A549 (cell line): ENCODE data around the gene PROX1. TPM values are rescaled to one million over a fixed set of nuclear protein-coding genes. Genes with fewer than 3 reads are reported as not detected.

Source experiments
- ATAC-seq, 2 experiments: fragments of 200-7000 bp in 1 of 2; fragments of >200 bp in 1 of 2; cut with Nextera tagmentation in 1 of 2; cut with Tn5 transposase in 1 of 2; 3 replicates each; pipeline versions ENCODE4 v1.8.0 to v1.9.1; 2018 to 2020; ENCODE audit warnings: mild to moderate bottlenecking in 1 of 2, moderate library complexity in 1 of 2
- CTCF ChIA-PET: fragments of 300-600 bp; sonication (Branson Sonifier 250); formaldehyde crosslinking; extraction: SDS; loops from one replicate; lab custom pipeline; 2021; ENCODE audit warnings: antibody characterized with exemption, inconsistent platforms; lab: Yijun Ruan, JAX
- POLR2A ChIA-PET: fragments of 350-600 bp; formaldehyde crosslinking; extraction: SDS; loops from one replicate; lab custom pipeline; 2021; ENCODE audit warnings: antibody characterized with exemption, inconsistent platforms; lab: Yijun Ruan, JAX
- DNase-seq, 2 experiments: peaks; one replicate each; pipeline versions ENCODE4 v3.0.0 to v3.0.0-alpha.2; 2011 to 2016; ENCODE audit warnings: low read depth in 1 of 2, low spot score in 1 of 2
- FAIRE-seq: peaks from 2 replicates; lab custom pipeline; 2011; peaks lifted over from hg19 to GRCh38; lab: Jason Lieb, UNC
- H3K27ac ChIP-seq, 2 experiments: fragments of >200 bp; sonication (Bioruptor Twin); formaldehyde crosslinking; 3 replicates each; pipeline ENCODE4 v1.5.1; 2016 to 2017
- H3K4me1 ChIP-seq: fragments of >200 bp; sonication (Bioruptor Twin); formaldehyde crosslinking; 3 replicates; pipeline ENCODE4 v1.6.1; 2016
- H3K4me2 ChIP-seq: fragments of >200 bp; sonication (Bioruptor Twin); formaldehyde crosslinking; 3 replicates; pipeline ENCODE4 v1.6.1; 2016
- H3K4me3 ChIP-seq: fragments of >200 bp; sonication (Bioruptor Twin); formaldehyde crosslinking; 3 replicates; pipeline ENCODE4 v1.5.1; 2016
- H3K9me3 ChIP-seq: fragments of >200 bp; sonication (Bioruptor Twin); formaldehyde crosslinking; 3 replicates; pipeline ENCODE4 v1.6.1; 2016
- CBX8 ChIP-seq: fragments of 200-600 bp; sonication (generic); IDR thresholded peaks from 2 replicates; pipeline ENCODE4 v1.6.1; 2016
- CEBPB ChIP-seq, 2 experiments: fragments of >200 bp in 1 of 2; sonication (Bioruptor Twin) in 1 of 2; formaldehyde crosslinking in 1 of 2; IDR thresholded peaks; 2 replicates each; pipeline ENCODE4 v1.6.1; 2012 to 2016
- E2F6 ChIP-seq: IDR thresholded peaks from 2 replicates; pipeline ENCODE4 v1.6.1; 2012; ENCODE audit warnings: low read depth, borderline replicate concordance
- EHF ChIP-seq: fragments of 250-450 bp; sonication (Bioruptor Pico); IDR thresholded peaks from 2 replicates; pipeline ENCODE4 v1.5.0; 2020; ENCODE audit warnings: mild to moderate bottlenecking
- ELK1 ChIP-seq: fragments of 150-350 bp; IDR thresholded peaks from 2 replicates; pipeline ENCODE4 v1.6.1; 2014; ENCODE audit warnings: low read depth, mild to moderate bottlenecking, low read length
- EP300 ChIP-seq, 2 experiments: fragments of >200 bp; sonication (Bioruptor Twin); formaldehyde crosslinking; IDR thresholded peaks; 2 replicates in 1 of 2; 3 replicates in 1 of 2; pipeline ENCODE4 v1.6.1; 2016 to 2017
- ESRRA ChIP-seq: fragments of 150-350 bp; IDR thresholded peaks from 2 replicates; pipeline ENCODE4 v1.6.1; 2014; ENCODE audit warnings: mild to moderate bottlenecking, low read length, borderline replicate concordance
- FOSB ChIP-seq: fragments of 250-450 bp; sonication (Bioruptor Pico); IDR thresholded peaks from 2 replicates; pipeline ENCODE4 v1.5.0; 2020; ENCODE audit warnings: mild to moderate bottlenecking, moderate library complexity
- GATA3 ChIP-seq: IDR thresholded peaks from 2 replicates; pipeline ENCODE4 v1.6.1; 2012; ENCODE audit warnings: borderline replicate concordance
- HES2 ChIP-seq: fragments of >200 bp; sonication (Bioruptor Twin); formaldehyde crosslinking; IDR thresholded peaks from 2 replicates; pipeline ENCODE4 v1.6.1; 2016
- HMGXB4 ChIP-seq: fragments of 250-450 bp; sonication (Bioruptor Pico); IDR thresholded peaks from 2 replicates; pipeline ENCODE4 v1.5.0; 2021; ENCODE audit warnings: mild to moderate bottlenecking, moderate library complexity, borderline replicate concordance
- JUNB ChIP-seq: fragments of >200 bp; sonication (Bioruptor Twin); formaldehyde crosslinking; IDR thresholded peaks from 2 replicates; pipeline ENCODE4 v1.6.1; 2016
- KDM1A ChIP-seq: fragments of 200-600 bp; sonication (generic); IDR thresholded peaks from 2 replicates; pipeline ENCODE4 v1.6.1; 2016; ENCODE audit warnings: low read depth, mild to moderate bottlenecking
- KDM5A ChIP-seq: fragments of 200-600 bp; sonication (generic); IDR thresholded peaks from 2 replicates; pipeline ENCODE4 v1.6.1; 2016; ENCODE audit warnings: antibody characterized with exemption, mild to moderate bottlenecking
- MAX ChIP-seq: IDR thresholded peaks from 2 replicates; pipeline ENCODE4 v1.6.1; 2012
- NPAS2 ChIP-seq: fragments of 250-450 bp; sonication (Bioruptor Pico); IDR thresholded peaks from 2 replicates; pipeline ENCODE4 v1.8.0; 2022; ENCODE audit warnings: mild to moderate bottlenecking, moderate library complexity, borderline replicate concordance
- POLR2A ChIP-seq: IDR thresholded peaks from 2 replicates; pipeline ENCODE4 v1.6.1; 2012; ENCODE audit warnings: mild to moderate bottlenecking, low read length
- RCOR1 ChIP-seq: fragments of 150-350 bp; IDR thresholded peaks from 2 replicates; pipeline ENCODE4 v1.6.1; 2014; ENCODE audit warnings: antibody characterized with exemption, low read length, low read depth
- RFX5 ChIP-seq: fragments of 450-650 bp; IDR thresholded peaks from 2 replicates; pipeline ENCODE4 v1.7.1; 2014; ENCODE audit warnings: antibody characterized with exemption, mild to moderate bottlenecking, moderate library complexity
- SREBF2 ChIP-seq: fragments of 450-650 bp; IDR thresholded peaks from 2 replicates; pipeline ENCODE4 v1.6.1; 2014; ENCODE audit warnings: mild to moderate bottlenecking, moderate library complexity
- USF2 ChIP-seq: fragments of 450-650 bp; IDR thresholded peaks from 2 replicates; pipeline ENCODE4 v1.6.1; 2014; ENCODE audit warnings: antibody characterized with exemption
- ZC3H11A ChIP-seq: fragments of 450-650 bp; IDR thresholded peaks from 2 replicates; pipeline ENCODE4 v1.6.1; 2014; ENCODE audit warnings: antibody characterized with exemption, mild to moderate bottlenecking
- ZFP36 ChIP-seq: fragments of 450-650 bp; IDR thresholded peaks from 2 replicates; pipeline ENCODE4 v1.6.1; 2014; ENCODE audit warnings: borderline replicate concordance; ENCODE audit not compliant: partially characterized antibody
- ZNF302 ChIP-seq: fragments of 250-450 bp; sonication (Bioruptor Pico); IDR thresholded peaks from 2 replicates; pipeline ENCODE4 v1.9.0; 2021; ENCODE audit warnings: inconsistent platforms, mild to moderate bottlenecking, moderate library complexity
- WGBS: methylation state at CpG from one replicate; pipeline ENCODE4 v1.1.6; 2017; ENCODE audit errors: missing lambda C conversion rate; 5-methylcytosine and 5-hydroxymethylcytosine counted together
- polyA plus RNA-seq, 4 experiments: library from polyadenylated mRNA; depleted of rRNA in 3 of 4; stranded (reverse); fragments of >200 nt; fragmentation: RNase III in 1 of 4; extraction: RNeasy Plus Mini Kit Qiagen cat#74134 plus additional on column Dnase treatment in 1 of 4; gene quantifications; 2 replicates in 3 of 4; 3 replicates in 1 of 4; pipeline ENCODE4 v1.2.3, GENCODE V29; 2011 to 2017
- TF ChIP-seq, protein P1 (sequence below): IDR thresholded peaks from 2 replicates; pipeline ENCODE4 v1.6.1; 2012
- TF ChIP-seq, protein P2 (sequence below): fragments of >200 bp; sonication (Bioruptor Twin); formaldehyde crosslinking; IDR thresholded peaks from 3 replicates; pipeline ENCODE4 v1.5.1; 2016
- TF ChIP-seq, protein P3 (sequence below): fragments of 250-450 bp; sonication (Bioruptor Pico); IDR thresholded peaks from 2 replicates; pipeline ENCODE4 v1.5.0; 2020; ENCODE audit warnings: low read depth, mild to moderate bottlenecking, moderate library complexity
- TF ChIP-seq, protein P4 (sequence below): fragments of >200 bp; sonication (Bioruptor Twin); formaldehyde crosslinking; IDR thresholded peaks from 3 replicates; pipeline ENCODE4 v1.6.1; 2016

PROX1 gene
- polyA plus RNA-seq, 2 of the 4 experiments (the other 2 are of a cell fraction): 0.01 to 0.06 TPM

GRCh38 chr1:214076708-214077065, 88.9 kb downstream of the PROX1 start (continued):
- TF ChIP-seq, protein P1, sequence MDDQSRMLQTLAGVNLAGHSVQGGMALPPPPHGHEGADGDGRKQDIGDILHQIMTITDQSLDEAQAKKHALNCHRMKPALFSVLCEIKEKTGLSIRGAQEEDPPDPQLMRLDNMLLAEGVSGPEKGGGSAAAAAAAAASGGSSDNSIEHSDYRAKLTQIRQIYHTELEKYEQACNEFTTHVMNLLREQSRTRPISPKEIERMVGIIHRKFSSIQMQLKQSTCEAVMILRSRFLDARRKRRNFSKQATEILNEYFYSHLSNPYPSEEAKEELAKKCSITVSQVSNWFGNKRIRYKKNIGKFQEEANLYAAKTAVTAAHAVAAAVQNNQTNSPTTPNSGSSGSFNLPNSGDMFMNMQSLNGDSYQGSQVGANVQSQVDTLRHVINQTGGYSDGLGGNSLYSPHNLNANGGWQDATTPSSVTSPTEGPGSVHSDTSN: no peak
- no peak for TF ChIP-seq HES2
- no peak for TF ChIP-seq ZC3H11A
- no peak for TF ChIP-seq POLR2A
- no peak for TF ChIP-seq ESRRA
- no peak for TF ChIP-seq RCOR1

GRCh38 chr1:214078950-214079349, 91.2 kb downstream of the PROX1 start:
- ChIA-PET POLR2A (no interaction called here), CTCF (no interaction called here)
- FAIRE-seq: no peak
- H3K4me3 ChIP-seq: no peak overlapping the region
- no peak overlapping the region for H3K27ac ChIP-seq
- no peak for ATAC-seq
- no peak overlapping the region for H3K4me2 ChIP-seq
- 46% methylated on average over 3 of the region's 3 CpGs for WGBS
- H3K9me3 ChIP-seq: no peaks in the 10 kb centered on the region
- no peak for DNase-seq
- H3K4me1 ChIP-seq: no peaks in the 10 kb centered on the region
- no peak for TF ChIP-seq KDM1A
- TF ChIP-seq SREBF2: no peak
- TF ChIP-seq, protein P2, sequence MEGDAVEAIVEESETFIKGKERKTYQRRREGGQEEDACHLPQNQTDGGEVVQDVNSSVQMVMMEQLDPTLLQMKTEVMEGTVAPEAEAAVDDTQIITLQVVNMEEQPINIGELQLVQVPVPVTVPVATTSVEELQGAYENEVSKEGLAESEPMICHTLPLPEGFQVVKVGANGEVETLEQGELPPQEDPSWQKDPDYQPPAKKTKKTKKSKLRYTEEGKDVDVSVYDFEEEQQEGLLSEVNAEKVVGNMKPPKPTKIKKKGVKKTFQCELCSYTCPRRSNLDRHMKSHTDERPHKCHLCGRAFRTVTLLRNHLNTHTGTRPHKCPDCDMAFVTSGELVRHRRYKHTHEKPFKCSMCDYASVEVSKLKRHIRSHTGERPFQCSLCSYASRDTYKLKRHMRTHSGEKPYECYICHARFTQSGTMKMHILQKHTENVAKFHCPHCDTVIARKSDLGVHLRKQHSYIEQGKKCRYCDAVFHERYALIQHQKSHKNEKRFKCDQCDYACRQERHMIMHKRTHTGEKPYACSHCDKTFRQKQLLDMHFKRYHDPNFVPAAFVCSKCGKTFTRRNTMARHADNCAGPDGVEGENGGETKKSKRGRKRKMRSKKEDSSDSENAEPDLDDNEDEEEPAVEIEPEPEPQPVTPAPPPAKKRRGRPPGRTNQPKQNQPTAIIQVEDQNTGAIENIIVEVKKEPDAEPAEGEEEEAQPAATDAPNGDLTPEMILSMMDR: no peak
- TF ChIP-seq ELK1: no peak
- TF ChIP-seq E2F6: no peak
- no peak for TF ChIP-seq CBX8
- TF ChIP-seq ZC3H11A: no peak
- TF ChIP-seq ZFP36: no peak
- TF ChIP-seq NPAS2 (CRISPR knock-in tag): no peak
- TF ChIP-seq, protein P3, sequence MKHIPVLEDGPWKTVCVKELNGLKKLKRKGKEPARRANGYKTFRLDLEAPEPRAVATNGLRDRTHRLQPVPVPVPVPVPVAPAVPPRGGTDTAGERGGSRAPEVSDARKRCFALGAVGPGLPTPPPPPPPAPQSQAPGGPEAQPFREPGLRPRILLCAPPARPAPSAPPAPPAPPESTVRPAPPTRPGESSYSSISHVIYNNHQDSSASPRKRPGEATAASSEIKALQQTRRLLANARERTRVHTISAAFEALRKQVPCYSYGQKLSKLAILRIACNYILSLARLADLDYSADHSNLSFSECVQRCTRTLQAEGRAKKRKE (CRISPR knock-in tag): no peak
- TF ChIP-seq FOSB (CRISPR knock-in tag): no peak
- TF ChIP-seq RFX5: no peak

DNA sequence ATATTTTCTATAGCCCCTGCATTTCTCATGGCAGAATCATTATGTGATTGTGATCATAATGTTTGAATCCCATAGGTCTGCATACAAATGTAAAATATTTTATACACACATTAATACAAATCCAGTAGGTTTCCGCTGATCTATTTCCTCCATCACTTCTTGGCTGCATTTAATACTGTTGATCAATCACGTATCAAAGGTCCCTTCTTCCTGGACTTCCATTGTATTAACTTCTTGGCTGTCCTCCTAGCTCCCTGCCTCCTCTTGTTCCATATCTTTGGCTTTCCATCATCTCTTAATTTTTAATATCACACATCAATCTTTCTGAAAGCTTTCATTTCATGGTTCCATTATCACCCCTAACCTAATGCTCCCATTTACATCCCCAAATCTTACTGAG, 97.6 kb downstream of the PROX1 start:
- H3K4me1 ChIP-seq: no peaks in the 10 kb centered on the region
- CTCF ChIA-PET: no interaction called here
- TF ChIP-seq ZNF302 (CRISPR knock-in tag): no peak
- TF ChIP-seq, protein P4, sequence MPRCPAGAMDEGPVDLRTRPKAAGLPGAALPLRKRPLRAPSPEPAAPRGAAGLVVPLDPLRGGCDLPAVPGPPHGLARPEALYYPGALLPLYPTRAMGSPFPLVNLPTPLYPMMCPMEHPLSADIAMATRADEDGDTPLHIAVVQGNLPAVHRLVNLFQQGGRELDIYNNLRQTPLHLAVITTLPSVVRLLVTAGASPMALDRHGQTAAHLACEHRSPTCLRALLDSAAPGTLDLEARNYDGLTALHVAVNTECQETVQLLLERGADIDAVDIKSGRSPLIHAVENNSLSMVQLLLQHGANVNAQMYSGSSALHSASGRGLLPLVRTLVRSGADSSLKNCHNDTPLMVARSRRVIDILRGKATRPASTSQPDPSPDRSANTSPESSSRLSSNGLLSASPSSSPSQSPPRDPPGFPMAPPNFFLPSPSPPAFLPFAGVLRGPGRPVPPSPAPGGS: no peak
- no peak for TF ChIP-seq KDM5A
- TF ChIP-seq GATA3: no peak
- TF ChIP-seq EP300 (IDR thresholded peaks at IDR 0.05): no peak
- no peak for TF ChIP-seq USF2
- TF ChIP-seq CEBPB (IDR thresholded peaks at IDR 0.05): no peak
- no peak for TF ChIP-seq HMGXB4
- no peak for TF ChIP-seq EHF
- TF ChIP-seq JUNB: no peak
- TF ChIP-seq MAX: no peak
- TF ChIP-seq KDM1A: no peak

More for the DNA sequence above, 97.6 kb downstream of the PROX1 start:
- POLR2A ChIA-PET: no interaction called here
- no peak for FAIRE-seq
- no peak for ATAC-seq
- 29% methylated on average over 2 of the region's 2 CpGs for WGBS
- Histone ChIP-seq H3K27ac (no peak overlapping the region), H3K4me2 (no peak overlapping the region), H3K9me3 (no peaks in the 10 kb centered on the region), H3K4me3 (no peak overlapping the region)
- DNase-seq: no peak
